Esophagus muscularis mucosa (tissue), 4 donors: ENCODE results near the gene KCP. TPM values are rescaled to one million over a fixed set of nuclear protein-coding genes. Genes with fewer than 3 reads are reported as not detected.

Source experiments
- DNase-seq: peaks from one replicate; pipeline ENCODE4 v3.0.0-alpha.2; 2017; ENCODE audit errors: extremely low spot score
- H3K27ac ChIP-seq, 4 donors: fragments of 200-600 bp; sonication (generic); replicated peaks in 1 of 4; 1 replicate in 3 of 4; 2 replicates in 1 of 4; pipeline ENCODE4 v1.5.1; 2016 to 2019; ENCODE audit warnings: mild to moderate bottlenecking in 1 of 4
- H3K27me3 ChIP-seq, 4 donors: fragments of 200-600 bp; sonication (generic); one replicate each; pipeline versions ENCODE4 v1.5.1 to v1.6.0; 2016 to 2019
- H3K36me3 ChIP-seq, 4 donors: fragments of 200-600 bp; sonication (generic); one replicate each; pipeline ENCODE4 v1.5.1; 2016 to 2019
- H3K4me1 ChIP-seq, 4 donors: fragments of 200-600 bp; sonication (generic); one replicate each; pipeline ENCODE4 v1.5.1; 2016 to 2019
- H3K4me3 ChIP-seq, 4 donors: fragments of 200-600 bp; sonication (generic); 1 replicate in 2 of 4; 2 replicates in 2 of 4; pipeline ENCODE4 v1.5.1; 2016 to 2019; ENCODE audit warnings: mild to moderate bottlenecking in 4 of 4, moderate library complexity in 1 of 4
- H3K9me3 ChIP-seq, 4 donors: fragments of 200-600 bp; sonication (generic); 1 replicate in 3 of 4; 2 replicates in 1 of 4; pipeline ENCODE4 v1.5.1; 2016 to 2019
- CTCF ChIP-seq, 3 experiments: fragments of 200-600 bp in 2 of 3; fragments of 450-650 bp in 1 of 3; sonication (generic) in 2 of 3; IDR thresholded peaks; one replicate each; pipeline ENCODE4 v1.5.1; 2017 to 2019; ENCODE audit warnings: antibody characterized with exemption in 3 of 3, mild to moderate bottlenecking in 2 of 3, moderate library complexity in 1 of 3
- EP300 ChIP-seq: sonication (generic); formaldehyde crosslinking; IDR thresholded peaks from one replicate; pipeline ENCODE4 v1.6.1; 2017; ENCODE audit warnings: antibody characterized with exemption
- POLR2A ChIP-seq: fragments of 450-650 bp; IDR thresholded peaks from one replicate; pipeline ENCODE4 v1.6.1; 2017; ENCODE audit warnings: antibody characterized with exemption, moderate library complexity, mild to moderate bottlenecking, low read depth
- POLR2AphosphoS5 ChIP-seq, 2 donors: sonication (generic); formaldehyde crosslinking; IDR thresholded peaks; one replicate each; pipeline ENCODE4 v1.6.1; 2017; ENCODE audit warnings: antibody characterized with exemption in 2 of 2
- WGBS: methylation state at CpG from one replicate; pipeline ENCODE4 v1.1.5; 2018; 5-methylcytosine and 5-hydroxymethylcytosine counted together
- intact Hi-C: fragments of 100-400 bp; cut with DNase I; formaldehyde crosslinking; loops from one replicate; pipeline ENCODE4 v1.15.1; 2023
- total RNA-seq, 4 donors: library from RNA; depleted of rRNA; stranded (reverse); fragments of >200 nt; gene quantifications; one replicate each; pipeline versions ENCODE4 v1.1.0 to v1.2.1, GENCODE V29; 2016

Gene KCP
- total RNA-seq, 4 donors from 2014 or later = 0.13 to 0.66 (median 0.29) TPM; not detected in 1

- intact Hi-C loops = no loop called here
Observed at GRCh38 chr7:128941946-128942526, 31.5 kb upstream of the KCP start.

GRCh38 chr7:128941323-128941890 is 30.9 kb upstream of the KCP start:
- H3K4me1 ChIP-seq = peaks cover 11 to 20% (median 20%) of the 10 kb centered on the region in 4 donors
- no peaks in the 10 kb centered on the region for H3K9me3 ChIP-seq
- 91% methylated on average over 12 of the region's 15 CpGs for WGBS
- H3K27ac ChIP-seq = no peak overlapping the region
- intact Hi-C loops = no loop called here
- DNase-seq = no peak
- TF ChIP-seq CTCF (IDR thresholded peaks at IDR 0.05) = no peak
- no peak for TF ChIP-seq POLR2A
- no peaks in the 10 kb centered on the region for H3K36me3 ChIP-seq
- peaks cover 0 to 62% (median 13%) of the 10 kb centered on the region in 4 donors for H3K27me3 ChIP-seq
- H3K4me3 ChIP-seq = peak overlapping the region in 1 of 4 donors; percentile 20

More at GRCh38 chr7:128941946-128942526, 31.5 kb upstream of the KCP start:
- 88% methylated on average over 16 of the region's 16 CpGs for WGBS
- Histone ChIP-seq H3K27me3 (peaks cover 0 to 59% (median 12%) of the 10 kb centered on the region in 4 donors), H3K4me1 (peaks cover 11 to 20% (median 20%) of the 10 kb centered on the region in 4 donors), H3K4me3 (no peak overlapping the region), H3K27ac (no peak overlapping the region), H3K9me3 (no peaks in the 10 kb centered on the region), H3K36me3 (no peaks in the 10 kb centered on the region)
- DNase-seq = no peak
- TF ChIP-seq EP300 (no peak), POLR2A (no peak), POLR2AphosphoS5 (IDR thresholded peaks at IDR 0.05) (no peak), CTCF (IDR thresholded peaks at IDR 0.05) (no peak)

- Histone ChIP-seq H3K36me3 (no peaks in the 10 kb centered on the region), H3K27ac (peak overlapping the region in 2 of 4 donors; percentile 7 to 31), H3K4me3 (peak overlapping the region; percentile 7 to 68 (median 14)), H3K4me1 (peaks cover 11 to 20% (median 20%) of the 10 kb centered on the region in 4 donors), H3K27me3 (peaks cover 0 to 61% (median 13%) of the 10 kb centered on the region in 4 donors), H3K9me3 (no peaks in the 10 kb centered on the region)
- intact Hi-C loops = no loop called here
- no peak for DNase-seq
- no peak for TF ChIP-seq POLR2AphosphoS5 (IDR thresholded peaks at IDR 0.05)
- no peak for TF ChIP-seq POLR2A
- no peak for TF ChIP-seq EP300
- 69% methylated on average over 9 of the region's 20 CpGs for WGBS
Observed at GRCh38 chr7:128940494-128941322, 30.2 kb upstream of the KCP start.

- peak overlapping the region in 2 of 4 donors; percentile 31 to 34 for H3K27ac ChIP-seq
- TF ChIP-seq CTCF (IDR thresholded peaks at IDR 0.05) = no peak
- WGBS = 86% methylated on average over 16 of the region's 18 CpGs
- DNase-seq = no peak
- H3K9me3 ChIP-seq = no peaks in the 10 kb centered on the region
- no peaks in the 10 kb centered on the region for H3K36me3 ChIP-seq
- H3K4me1 ChIP-seq = peaks cover 11 to 20% (median 20%) of the 10 kb centered on the region in 4 donors
- intact Hi-C loops = no loop called here
- peak overlapping the region; percentile 7 to 68 (median 14) for H3K4me3 ChIP-seq
- H3K27me3 ChIP-seq = peaks cover 0 to 69% (median 13%) of the 10 kb centered on the region in 4 donors
Observed at GRCh38 chr7:128939861-128940410, 29.4 kb upstream of the KCP start.
